ENCODE data around the gene ZNF219. TPM values are rescaled to one million over a fixed set of nuclear protein-coding genes. Genes with fewer than 3 reads are reported as not detected.

Gene ZNF219
- total and polyA plus RNA-seq, 2 of the 13 experiments (the other 11 are each of a cell fraction or from before 2014, with no cell fraction given): 34.5 to 36.6 TPM

GRCh38 chr14:21054123-21054767, 44.2 kb downstream of the ZNF219 start (continued):
- TF ChIP-seq DZIP1 (CRISPR knock-in tag; IDR thresholded peaks at IDR 0.05) (no peak), SOX13 (IDR thresholded peaks at IDR 0.05) (peak; percentile 76), SOX13 (CRISPR knock-in tag; conservative IDR thresholded peaks at IDR 0.05 in 1 of 2, IDR thresholded peaks at IDR 0.05 in 1 of 2) (peak in 1 of 2 experiments; percentile 90; a peak in 2 of 4 replicates), SATB2 (CRISPR knock-in tag; IDR thresholded peaks at IDR 0.05) (no peak), HOMEZ (CRISPR knock-in tag; IDR thresholded peaks at IDR 0.05; ENCODE audit: low read depth) (peak; percentile 93), ZMAT3 (CRISPR knock-in tag; conservative IDR thresholded peaks at IDR 0.05) (0 out of 2 replicates have a peak, but pooled peaks have one; percentile 87), RFX5 (IDR thresholded peaks at IDR 0.05; ENCODE audit: low read depth, low read length) (peak; percentile 76), ARHGAP35 (CRISPR knock-in tag; IDR thresholded peaks at IDR 0.05; ENCODE audit: borderline replicate concordance) (no peak), ETV5 (CRISPR knock-in tag; IDR thresholded peaks at IDR 0.05; ENCODE audit: borderline replicate concordance) (peak; percentile 99), RAD51 (IDR thresholded peaks at IDR 0.05; ENCODE audit: borderline replicate concordance) (no peak; the same call in 1 of the 2 replicates), HNF4A (CRISPR knock-in tag; IDR thresholded peaks at IDR 0.05) (peak; percentile 99), AGO2 (optimal IDR thresholded peaks at IDR 0.05; ENCODE audit: low read depth, low read length) (no peak), ZNF550 (CRISPR knock-in tag; IDR thresholded peaks at IDR 0.05; ENCODE audit: borderline replicate concordance) (no peak), EHMT2 (IDR thresholded peaks at IDR 0.05; ENCODE audit: borderline replicate concordance, low read depth, low read length) (peak; percentile 79; the same call in 1 of the 2 replicates), MAZ (IDR thresholded peaks at IDR 0.05; ENCODE audit: borderline replicate concordance, low read depth, low read length) (no peak), MAZ (CRISPR knock-in tag; IDR thresholded peaks at IDR 0.05; ENCODE audit: low read depth) (peak; percentile 45; the same call in 1 of the 2 replicates), MZF1 (CRISPR knock-in tag; IDR thresholded peaks at IDR 0.05; ENCODE audit: borderline replicate concordance) (no peak), ZNF496 (CRISPR knock-in tag; IDR thresholded peaks at IDR 0.05; ENCODE audit: insufficient replicate concordance) (no peak), MYNN (CRISPR knock-in tag; IDR thresholded peaks at IDR 0.05; ENCODE audit: low read depth) (no peak), RXRA (CRISPR knock-in tag; IDR thresholded peaks at IDR 0.05) (peak; percentile 97), ZNF567 (CRISPR knock-in tag; IDR thresholded peaks at IDR 0.05; ENCODE audit: borderline replicate concordance) (no peak), HOXD1 (CRISPR knock-in tag; IDR thresholded peaks at IDR 0.05) (peak; percentile 92), ZNF263 (CRISPR knock-in tag; IDR thresholded peaks at IDR 0.05) (peak; percentile 80), HDAC1 (CRISPR knock-in tag; IDR thresholded peaks at IDR 0.05) (peak; percentile 92), PTBP1 (IDR thresholded peaks at IDR 0.05; ENCODE audit: low read depth, low read length, poor library complexity, severe bottlenecking) (no peak), ZNF282 (IDR thresholded peaks at IDR 0.05; ENCODE audit: partially characterized antibody) (no peak), ZNF10 (CRISPR knock-in tag; IDR thresholded peaks at IDR 0.05; ENCODE audit: borderline replicate concordance, low read depth) (no peak), ZNF33B (CRISPR knock-in tag; IDR thresholded peaks at IDR 0.05) (no peak; the same call in 1 of the 2 replicates), ZNF354B (CRISPR knock-in tag; IDR thresholded peaks at IDR 0.05) (no peak)

Measured in HepG2 (cell line).